ENCODE data around the gene ABCA5. TPM values are rescaled to one million over a fixed set of nuclear protein-coding genes. Genes with fewer than 3 reads are reported as not detected.

Gene ABCA5
- total RNA-seq, 1 donor from 2014 or later: 7.7 TPM

DNA sequence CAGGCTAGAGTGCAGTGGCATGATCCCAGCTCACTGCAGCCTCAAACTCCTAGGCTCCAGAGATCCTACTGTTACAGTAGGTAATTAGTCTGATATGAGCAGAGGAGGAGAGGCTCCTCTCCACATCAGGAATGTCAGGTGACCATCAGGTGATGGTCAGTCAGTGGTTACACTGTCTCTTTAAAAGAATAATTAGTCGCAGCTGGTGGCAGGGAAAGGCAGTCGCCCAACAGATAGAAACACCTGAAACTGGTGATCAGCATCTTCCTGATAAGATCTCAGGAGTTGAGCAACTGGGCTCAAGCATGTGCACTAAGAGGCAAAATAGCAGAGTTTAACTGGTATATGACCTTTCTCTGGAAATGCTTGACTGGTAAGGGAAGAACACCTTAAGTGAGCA, 21.5 kb upstream of the ABCA5 start:
- TF ChIP-seq, protein P1, sequence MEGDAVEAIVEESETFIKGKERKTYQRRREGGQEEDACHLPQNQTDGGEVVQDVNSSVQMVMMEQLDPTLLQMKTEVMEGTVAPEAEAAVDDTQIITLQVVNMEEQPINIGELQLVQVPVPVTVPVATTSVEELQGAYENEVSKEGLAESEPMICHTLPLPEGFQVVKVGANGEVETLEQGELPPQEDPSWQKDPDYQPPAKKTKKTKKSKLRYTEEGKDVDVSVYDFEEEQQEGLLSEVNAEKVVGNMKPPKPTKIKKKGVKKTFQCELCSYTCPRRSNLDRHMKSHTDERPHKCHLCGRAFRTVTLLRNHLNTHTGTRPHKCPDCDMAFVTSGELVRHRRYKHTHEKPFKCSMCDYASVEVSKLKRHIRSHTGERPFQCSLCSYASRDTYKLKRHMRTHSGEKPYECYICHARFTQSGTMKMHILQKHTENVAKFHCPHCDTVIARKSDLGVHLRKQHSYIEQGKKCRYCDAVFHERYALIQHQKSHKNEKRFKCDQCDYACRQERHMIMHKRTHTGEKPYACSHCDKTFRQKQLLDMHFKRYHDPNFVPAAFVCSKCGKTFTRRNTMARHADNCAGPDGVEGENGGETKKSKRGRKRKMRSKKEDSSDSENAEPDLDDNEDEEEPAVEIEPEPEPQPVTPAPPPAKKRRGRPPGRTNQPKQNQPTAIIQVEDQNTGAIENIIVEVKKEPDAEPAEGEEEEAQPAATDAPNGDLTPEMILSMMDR (IDR thresholded peaks at IDR 0.05): no peak
- Mint-ChIP-seq H3K27ac (ENCODE audit: unreplicated experiment) (no peak overlapping the region), H3K27me3 (ENCODE audit: low read depth) (peaks cover 9% of the 10 kb centered on the region), H3K4me1 (ENCODE audit: low read depth) (peaks cover 3% of the 10 kb centered on the region), H3K36me3 (ENCODE audit: low read depth) (no peaks in the 10 kb centered on the region), H3K4me3 (ENCODE audit: unreplicated experiment) (no peak overlapping the region), H3K9me3 (ENCODE audit: low read depth) (no peaks in the 10 kb centered on the region)
- DNase-seq (ENCODE audit: low spot score): no peak

DNA sequence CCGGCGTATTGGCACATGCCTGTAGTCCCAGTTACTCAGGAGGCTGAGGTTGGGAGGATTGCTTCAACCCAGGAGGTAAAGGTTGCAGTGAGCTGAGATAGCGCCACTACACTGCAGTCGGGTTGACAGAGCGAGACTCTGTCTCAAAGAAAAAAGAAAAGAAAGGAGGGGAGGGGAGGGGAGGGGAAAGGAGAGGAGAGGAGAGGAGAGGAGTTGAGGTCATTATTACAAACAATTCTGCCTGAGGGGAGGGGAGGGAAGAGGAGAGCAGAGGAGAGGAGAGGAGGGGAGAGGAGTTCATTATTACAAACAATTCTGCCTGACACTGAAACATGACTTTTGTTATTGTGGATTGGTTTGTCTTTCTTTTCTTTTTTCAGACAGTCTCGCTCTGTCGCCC, 19.8 kb upstream of the ABCA5 start:
- Mint-ChIP-seq H3K9me3 (ENCODE audit: low read depth) (no peaks in the 10 kb centered on the region), H3K27ac (ENCODE audit: unreplicated experiment) (no peak overlapping the region), H3K36me3 (ENCODE audit: low read depth) (no peaks in the 10 kb centered on the region), H3K27me3 (ENCODE audit: low read depth) (no peaks in the 10 kb centered on the region), H3K4me1 (ENCODE audit: low read depth) (peaks cover 3% of the 10 kb centered on the region), H3K4me3 (ENCODE audit: unreplicated experiment) (no peak overlapping the region)
- DNase-seq (ENCODE audit: low spot score): no peak
- TF ChIP-seq, protein P1 (IDR thresholded peaks at IDR 0.05): no peak

DNA sequence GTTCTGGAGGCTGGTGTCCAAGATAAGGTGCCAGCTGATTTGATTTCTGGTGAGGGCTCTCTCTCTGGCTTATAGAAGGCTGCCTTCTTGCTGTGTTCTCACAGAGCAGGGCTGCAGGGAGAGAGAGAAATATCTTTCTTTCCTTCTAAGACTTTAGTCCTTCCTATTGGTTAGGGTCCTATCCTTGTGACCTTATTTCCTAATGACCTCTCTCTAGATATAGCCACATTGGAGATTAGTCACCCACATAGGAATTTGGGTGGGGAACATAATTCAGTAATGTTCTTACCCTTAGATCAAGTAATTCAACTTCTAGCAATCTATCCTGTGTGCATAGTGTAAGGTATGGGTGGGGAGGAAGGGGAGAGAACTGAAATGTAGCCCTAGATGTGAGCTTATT, 18.0 kb upstream of the ABCA5 start:
- no peak overlapping the region for H3K4me3 Mint-ChIP-seq (ENCODE audit: unreplicated experiment)
- H3K9me3 Mint-ChIP-seq (ENCODE audit: low read depth): no peaks in the 10 kb centered on the region
- H3K27ac Mint-ChIP-seq (ENCODE audit: unreplicated experiment): no peak overlapping the region
- TF ChIP-seq, protein P1 (IDR thresholded peaks at IDR 0.05): no peak
- no peak for DNase-seq (ENCODE audit: low spot score)
- no peaks in the 10 kb centered on the region for H3K27me3 Mint-ChIP-seq (ENCODE audit: low read depth)
- no peaks in the 10 kb centered on the region for H3K36me3 Mint-ChIP-seq (ENCODE audit: low read depth)
- peaks cover 6% of the 10 kb centered on the region for H3K4me1 Mint-ChIP-seq (ENCODE audit: low read depth)

DNA sequence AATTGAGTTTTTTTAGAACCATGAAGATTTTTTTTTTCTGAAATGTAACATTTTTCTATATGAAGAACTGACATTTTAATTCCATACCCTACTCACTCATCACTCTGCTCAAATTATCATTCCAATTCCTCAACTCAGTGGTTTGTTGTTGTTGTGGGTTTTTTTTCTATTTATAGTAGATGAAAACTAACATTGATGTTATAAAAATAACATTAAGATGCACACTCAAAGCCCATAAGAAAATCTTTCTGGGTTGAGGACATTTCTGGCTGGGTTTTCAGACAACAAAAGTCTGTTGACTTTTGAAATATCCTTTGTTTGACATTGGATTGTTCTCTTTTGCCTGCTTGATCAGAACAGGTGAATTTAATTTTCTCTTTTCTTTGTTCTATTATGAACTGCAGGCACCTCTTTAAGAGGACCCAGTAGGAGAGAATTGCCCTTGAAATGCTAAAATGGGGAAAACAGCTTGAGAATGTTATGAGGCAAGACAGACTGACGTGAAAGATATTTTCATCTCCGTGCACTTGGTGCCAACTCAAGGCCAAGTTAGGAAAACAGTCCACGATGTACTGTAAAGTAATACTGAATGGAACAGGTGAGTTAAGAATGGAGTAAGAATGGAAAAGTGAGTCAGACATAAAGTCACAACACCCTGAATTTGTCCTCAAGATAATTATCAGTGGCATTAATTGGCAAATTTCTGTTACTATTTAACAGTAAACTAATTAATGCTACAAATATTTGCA, 16.1 kb upstream of the ABCA5 start:
- H3K36me3 Mint-ChIP-seq (ENCODE audit: low read depth): no peaks in the 10 kb centered on the region
- no peak overlapping the region for H3K27ac Mint-ChIP-seq (ENCODE audit: unreplicated experiment)
- no peaks in the 10 kb centered on the region for H3K9me3 Mint-ChIP-seq (ENCODE audit: low read depth)
- H3K4me1 Mint-ChIP-seq (ENCODE audit: low read depth): peaks cover 9% of the 10 kb centered on the region
- TF ChIP-seq, protein P1 (IDR thresholded peaks at IDR 0.05): no peak
- DNase-seq (ENCODE audit: low spot score): no peak
- H3K4me3 Mint-ChIP-seq (ENCODE audit: unreplicated experiment): no peak overlapping the region
- H3K27me3 Mint-ChIP-seq (ENCODE audit: low read depth): no peaks in the 10 kb centered on the region

DNA sequence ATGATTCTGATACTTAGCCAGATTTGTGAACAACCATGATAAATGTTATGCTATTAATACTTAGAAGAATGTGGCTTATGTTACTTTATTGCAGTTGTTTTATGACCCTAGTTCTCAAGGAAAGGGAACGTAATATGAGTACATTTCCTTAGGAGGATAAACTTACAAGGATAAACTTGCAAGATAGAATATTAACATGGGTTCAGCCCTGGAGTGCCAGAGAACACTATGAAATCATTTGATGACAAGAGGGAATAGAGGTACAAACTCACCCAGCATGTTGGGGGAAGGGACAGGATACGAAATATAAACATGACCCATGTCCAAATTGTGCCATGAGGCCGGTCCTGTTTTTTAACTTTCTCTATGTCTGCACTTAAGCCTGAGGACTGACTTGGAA, 13.0 kb upstream of the ABCA5 start:
- TF ChIP-seq, protein P1 (IDR thresholded peaks at IDR 0.05): no peak
- no peak overlapping the region for H3K27ac Mint-ChIP-seq (ENCODE audit: unreplicated experiment)
- peaks cover 6% of the 10 kb centered on the region for H3K4me1 Mint-ChIP-seq (ENCODE audit: low read depth)
- H3K36me3 Mint-ChIP-seq (ENCODE audit: low read depth): peaks cover 2% of the 10 kb centered on the region
- H3K4me3 Mint-ChIP-seq (ENCODE audit: unreplicated experiment): no peak overlapping the region
- H3K9me3 Mint-ChIP-seq (ENCODE audit: low read depth): peaks cover 8% of the 10 kb centered on the region
- H3K27me3 Mint-ChIP-seq (ENCODE audit: low read depth): no peaks in the 10 kb centered on the region
- no peak for DNase-seq (ENCODE audit: low spot score)

All from chondrocyte (in vitro differentiated cells).